DND-41 (cell line): ENCODE data around the gene GABBR2.

Experiments used
- CTCF ChIP-seq: IDR thresholded peaks from 2 replicates; pipeline ENCODE4 v1.5.1; 2012; ENCODE audit warnings: borderline replicate concordance, low read length, moderate library complexity, mild to moderate bottlenecking; ENCODE audit not compliant: poor library complexity, severe bottlenecking; ENCODE audit errors: extremely low read depth
- EZH2 ChIP-seq: IDR thresholded peaks from 3 replicates; pipeline ENCODE4 v1.6.1; 2012; ENCODE audit warnings: borderline replicate concordance, low read depth, mild to moderate bottlenecking, moderate library complexity, low read length, inconsistent platforms; ENCODE audit not compliant: severe bottlenecking

GRCh38 chr9:98660541-98660940 lies 48.2 kb downstream of the GABBR2 start:
- TF ChIP-seq CTCF = no peak
- TF ChIP-seq EZH2 = no peak
